Lower lobe of right lung (tissue), 2 donors: ENCODE results near the gene ZG16B. TPM values are rescaled to one million over a fixed set of nuclear protein-coding genes. Genes with fewer than 3 reads are reported as not detected.

Source experiments
- ATAC-seq, 2 donors: fragments of 200-7000 bp; cut with Tn5 transposase; one replicate each; pipeline ENCODE4 v1.9.1; 2020 to 2022; ENCODE audit warnings: mild to moderate bottlenecking in 2 of 2, moderate library complexity in 2 of 2
- DNase-seq: peaks from one replicate; pipeline ENCODE4 v3.0.0-alpha.2; 2020
- H3K27ac ChIP-seq: fragments of 200-600 bp; one replicate; pipeline ENCODE4 v1.8.0; 2022
- H3K27me3 ChIP-seq: fragments of 200-600 bp; one replicate; pipeline ENCODE4 v1.8.0; 2022; ENCODE audit warnings: low read depth
- H3K36me3 ChIP-seq: fragments of 200-600 bp; one replicate; pipeline ENCODE4 v1.8.0; 2022; ENCODE audit warnings: mild to moderate bottlenecking
- H3K4me1 ChIP-seq: fragments of 200-600 bp; one replicate; pipeline ENCODE4 v1.8.0; 2022
- H3K4me3 ChIP-seq: fragments of 200-600 bp; one replicate; pipeline ENCODE4 v1.8.0; 2022; ENCODE audit warnings: mild to moderate bottlenecking
- H3K9me3 ChIP-seq: fragments of 200-600 bp; one replicate; pipeline ENCODE4 v1.8.0; 2022
- intact Hi-C: fragments of 100-400 bp; cut with DNase I; formaldehyde crosslinking; loops from one replicate; pipeline ENCODE4 v1.11.0; 2022
- total RNA-seq: library from RNA; stranded (reverse); fragmentation: NEBNext Ultra II Directional; extraction: Animal tissue kit (Norgen Biotek cat#: 25700); gene quantifications from one replicate; pipeline ENCODE4 v1.2.1, GENCODE V29; 2021
- TF ChIP-seq, protein P1 (sequence below): fragments of 200-600 bp; IDR thresholded peaks from one replicate; pipeline ENCODE4 v1.8.0; 2022; ENCODE audit warnings: antibody characterized with exemption, mild to moderate bottlenecking
- donor health status: DM: no; HTN: yes; CAD: no; lungs with severe emphysema.

The ZG16B gene
- total RNA-seq, 1 donor from 2014 or later, result 4.5 TPM

GRCh38 chr16:2843526-2843925, 13.4 kb downstream of the ZG16B start:
- TF ChIP-seq, protein P1, sequence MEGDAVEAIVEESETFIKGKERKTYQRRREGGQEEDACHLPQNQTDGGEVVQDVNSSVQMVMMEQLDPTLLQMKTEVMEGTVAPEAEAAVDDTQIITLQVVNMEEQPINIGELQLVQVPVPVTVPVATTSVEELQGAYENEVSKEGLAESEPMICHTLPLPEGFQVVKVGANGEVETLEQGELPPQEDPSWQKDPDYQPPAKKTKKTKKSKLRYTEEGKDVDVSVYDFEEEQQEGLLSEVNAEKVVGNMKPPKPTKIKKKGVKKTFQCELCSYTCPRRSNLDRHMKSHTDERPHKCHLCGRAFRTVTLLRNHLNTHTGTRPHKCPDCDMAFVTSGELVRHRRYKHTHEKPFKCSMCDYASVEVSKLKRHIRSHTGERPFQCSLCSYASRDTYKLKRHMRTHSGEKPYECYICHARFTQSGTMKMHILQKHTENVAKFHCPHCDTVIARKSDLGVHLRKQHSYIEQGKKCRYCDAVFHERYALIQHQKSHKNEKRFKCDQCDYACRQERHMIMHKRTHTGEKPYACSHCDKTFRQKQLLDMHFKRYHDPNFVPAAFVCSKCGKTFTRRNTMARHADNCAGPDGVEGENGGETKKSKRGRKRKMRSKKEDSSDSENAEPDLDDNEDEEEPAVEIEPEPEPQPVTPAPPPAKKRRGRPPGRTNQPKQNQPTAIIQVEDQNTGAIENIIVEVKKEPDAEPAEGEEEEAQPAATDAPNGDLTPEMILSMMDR, result no peak
- ATAC-seq, result no peak
- Histone ChIP-seq H3K27me3 (peaks cover 3% of the 10 kb centered on the region), H3K36me3 (no peaks in the 10 kb centered on the region), H3K4me3 (no peak overlapping the region), H3K9me3 (no peaks in the 10 kb centered on the region), H3K27ac (no peak overlapping the region), H3K4me1 (peaks cover 15% of the 10 kb centered on the region)
- DNase-seq, result no peak
- intact Hi-C loops, result no loop called here

DNA sequence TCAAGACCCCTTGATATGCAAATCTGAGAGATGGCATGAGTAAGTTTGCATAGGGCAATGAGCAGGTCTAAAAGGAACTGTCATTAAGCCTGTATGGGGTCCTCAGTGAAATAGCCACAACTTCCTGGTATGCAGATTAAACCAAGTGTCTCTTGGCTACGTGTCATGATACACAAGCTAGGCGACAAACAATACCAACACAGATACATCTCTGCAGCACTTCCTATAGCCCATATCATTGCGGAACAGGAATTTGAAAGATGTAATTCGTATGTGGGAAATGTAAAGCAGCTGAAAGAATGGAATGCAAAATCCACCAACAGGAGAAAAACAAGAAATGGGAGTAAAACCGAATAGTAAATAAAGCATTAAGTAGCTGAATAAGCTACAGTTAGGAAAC, 15.0 kb downstream of the ZG16B start:
- TF ChIP-seq, protein P1, result no peak
- peaks cover 9% of the 10 kb centered on the region for H3K27me3 ChIP-seq
- H3K4me1 ChIP-seq, result peaks cover 15% of the 10 kb centered on the region
- no peaks in the 10 kb centered on the region for H3K36me3 ChIP-seq
- H3K4me3 ChIP-seq, result no peak overlapping the region
- H3K27ac ChIP-seq, result no peak overlapping the region
- DNase-seq, result no peak
- intact Hi-C loops, result no loop called here
- no peaks in the 10 kb centered on the region for H3K9me3 ChIP-seq
- ATAC-seq, result no peak

DNA sequence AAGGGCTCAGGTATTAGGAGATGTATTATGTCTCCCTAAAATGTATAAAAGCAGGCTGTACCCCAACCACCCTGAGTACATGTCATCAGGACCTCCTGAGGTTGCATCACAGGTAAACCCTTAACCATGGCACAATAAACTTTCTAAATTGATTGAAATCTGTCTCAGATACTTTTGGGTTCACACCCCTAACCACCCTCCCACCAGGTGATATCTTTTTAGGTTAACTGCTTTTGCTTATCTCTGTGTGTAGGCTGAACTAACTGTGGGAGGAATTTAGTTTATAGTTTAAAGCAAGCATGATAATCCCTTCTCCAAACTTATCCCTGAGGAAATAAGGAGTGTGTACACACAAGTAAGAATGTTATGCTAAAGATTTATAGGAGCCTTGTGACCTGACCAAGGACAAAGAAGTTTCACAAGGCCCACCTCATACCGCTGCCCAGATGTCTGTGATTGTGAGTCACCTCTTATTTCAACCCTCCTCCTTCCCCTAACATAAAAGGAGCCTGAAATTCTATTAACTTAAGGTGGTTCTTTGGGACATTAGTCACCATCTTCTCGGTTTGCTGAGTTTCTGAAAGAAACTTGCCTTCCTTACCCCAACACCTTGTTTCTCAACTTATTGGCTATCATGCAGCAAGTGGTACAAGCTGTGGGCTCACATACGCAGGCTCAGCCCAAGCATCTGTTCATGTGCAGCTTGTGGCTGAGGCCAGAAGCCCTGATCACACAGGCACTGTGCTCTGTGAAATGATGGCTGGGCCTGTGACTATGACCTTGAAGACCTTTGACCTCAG, 16.6 kb downstream of the ZG16B start:
- H3K4me1 ChIP-seq, result peaks cover 10% of the 10 kb centered on the region
- H3K4me3 ChIP-seq, result no peak overlapping the region
- DNase-seq, result no peak
- TF ChIP-seq, protein P1, result no peak
- H3K27me3 ChIP-seq, result peaks cover 9% of the 10 kb centered on the region
- H3K36me3 ChIP-seq, result no peaks in the 10 kb centered on the region
- no peaks in the 10 kb centered on the region for H3K9me3 ChIP-seq
- intact Hi-C loops, result no loop called here
- H3K27ac ChIP-seq, result no peak overlapping the region
- ATAC-seq, result no peak

DNA sequence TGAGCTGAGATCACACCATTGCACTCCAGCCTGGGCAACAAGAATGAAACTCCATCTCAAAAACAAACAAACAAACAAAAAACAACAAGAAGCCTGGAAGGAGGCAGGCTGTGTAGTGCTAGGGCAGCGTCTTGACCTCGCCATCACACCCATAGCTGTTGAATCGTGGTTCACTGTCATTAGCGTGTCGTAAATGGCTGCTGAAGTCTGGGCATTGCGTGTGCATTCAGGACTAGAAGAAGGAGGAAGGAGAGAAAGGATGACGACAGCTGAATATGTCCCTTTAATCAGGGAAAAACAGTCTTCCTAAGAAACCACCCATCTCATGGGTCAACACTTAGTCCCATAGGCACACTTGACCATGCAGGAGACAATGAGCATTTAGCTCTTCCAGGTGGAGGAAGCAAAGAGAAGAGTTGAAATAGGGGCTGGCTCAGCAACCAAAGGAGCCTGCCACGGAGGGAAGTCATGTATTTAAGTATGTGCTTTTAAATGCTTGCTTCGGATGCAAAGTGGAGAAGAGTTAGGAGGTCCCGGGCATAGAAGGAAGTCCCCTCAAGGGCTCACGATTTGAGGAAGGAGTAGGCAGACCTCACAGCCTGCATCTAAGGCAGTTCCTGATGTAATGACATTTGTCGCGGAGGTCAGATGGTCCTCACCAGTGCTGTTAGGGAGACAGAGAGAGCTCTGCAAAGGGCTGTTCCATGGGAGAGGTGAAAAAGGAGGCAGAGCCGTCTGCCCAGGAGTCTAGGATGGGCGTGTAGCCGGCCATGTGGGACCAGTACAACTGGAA, 19.0 kb downstream of the ZG16B start:
- Histone ChIP-seq H3K36me3 (no peaks in the 10 kb centered on the region), H3K4me1 (no peaks in the 10 kb centered on the region), H3K4me3 (no peak overlapping the region), H3K9me3 (no peaks in the 10 kb centered on the region), H3K27ac (no peak overlapping the region), H3K27me3 (peaks cover 19% of the 10 kb centered on the region)
- DNase-seq, result no peak
- intact Hi-C loops, result no loop called here
- no peak for ATAC-seq
- TF ChIP-seq, protein P1, result no peak

DNA sequence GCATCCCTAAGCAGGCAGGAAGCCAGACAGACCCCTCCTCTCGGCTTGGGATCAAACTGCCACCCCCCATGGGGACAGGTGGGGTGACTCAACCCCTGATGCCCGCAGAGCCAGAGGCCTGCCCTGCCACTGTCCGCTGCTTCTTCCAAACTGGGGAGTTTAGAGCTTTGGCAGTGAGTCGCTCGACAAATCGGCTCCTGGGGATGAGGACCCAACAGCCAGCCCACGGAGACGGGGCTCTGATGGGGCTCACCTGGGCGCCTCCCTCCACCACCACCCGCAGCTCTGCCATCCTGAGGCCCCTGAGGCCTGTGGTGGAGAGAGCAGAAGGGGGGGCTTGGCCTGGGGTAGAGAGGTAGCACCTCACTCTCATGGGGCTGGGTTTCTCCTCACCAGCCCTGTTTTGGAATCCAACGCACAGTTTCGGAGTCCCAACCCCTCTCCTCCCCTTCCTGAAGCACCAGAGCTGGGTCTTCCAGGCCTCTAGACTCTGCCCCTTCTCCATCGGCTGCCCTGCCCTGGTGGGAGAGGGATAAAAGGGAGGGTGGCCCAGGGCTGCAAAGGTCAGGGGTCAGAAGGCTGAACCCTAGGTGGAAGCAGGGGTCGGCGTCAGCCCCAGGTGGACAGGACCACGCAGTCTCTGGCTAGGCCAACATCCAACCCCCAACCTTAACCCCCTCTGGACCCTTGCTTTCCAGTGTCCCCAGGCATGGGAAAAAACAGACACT, 22.1 kb downstream of the ZG16B start:
- intact Hi-C loops, result no loop called here

More for the DNA sequence above, 22.1 kb downstream of the ZG16B start:
- TF ChIP-seq, protein P1, result no peak
- H3K27ac ChIP-seq, result no peak overlapping the region
- H3K9me3 ChIP-seq, result peaks cover 8% of the 10 kb centered on the region
- H3K27me3 ChIP-seq, result peaks cover 19% of the 10 kb centered on the region
- no peaks in the 10 kb centered on the region for H3K4me1 ChIP-seq
- no peaks in the 10 kb centered on the region for H3K36me3 ChIP-seq
- ATAC-seq, result no peak
- peak; percentile 38 for DNase-seq
- H3K4me3 ChIP-seq, result no peak overlapping the region
